ENCODE results near the gene ARHGDIB.

DNA sequence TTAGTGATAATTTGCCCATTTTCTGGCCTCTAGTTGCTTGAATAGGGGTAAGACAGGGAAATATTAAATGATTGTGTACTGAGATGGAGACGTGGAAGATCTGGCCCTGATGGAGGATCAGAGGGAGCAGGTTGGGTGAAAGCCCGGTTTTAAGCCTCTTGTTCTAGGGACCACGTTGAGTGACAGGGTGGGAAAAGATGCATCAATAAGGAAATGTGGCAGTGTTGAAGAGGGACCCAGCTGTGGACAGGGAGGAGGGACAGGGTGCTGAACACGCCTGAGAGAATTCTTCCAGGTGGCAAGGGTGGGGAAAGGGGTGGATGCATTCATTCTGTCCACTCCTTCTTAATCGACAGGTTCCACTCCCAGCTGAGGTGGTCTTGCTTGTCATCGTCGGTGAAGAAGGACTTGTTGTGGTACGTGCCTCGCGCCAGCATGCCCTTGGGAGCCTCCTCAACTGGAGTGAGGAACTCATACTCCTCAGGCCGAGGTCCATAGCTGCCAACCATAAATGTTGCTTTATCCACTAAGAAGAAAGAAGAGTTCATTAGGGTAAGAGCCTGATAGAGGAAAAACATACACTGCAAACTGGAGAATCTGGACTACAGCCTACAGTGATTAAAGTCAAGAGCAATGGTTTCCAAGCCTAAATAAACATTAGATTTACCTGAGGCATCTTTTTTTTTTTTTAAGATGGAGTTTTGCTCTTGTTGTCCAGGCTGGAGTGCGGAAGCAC lies 19.0 kb downstream of the ARHGDIB start:
- no peak for TF ChIP-seq POLR2A (IDR thresholded peaks at IDR 0.05)
- no peak for TF ChIP-seq CTCF (IDR thresholded peaks at IDR 0.05)
